NCI-H146 treated with DMSO at 0.1 percent for 48 hours (cell line): ENCODE measurements around the gene GBE1.
"Not testable (repeated sequence)": the region's sequence is repeated elsewhere in the genome, so short reads cannot be mapped to it uniquely, and the experiment has no call there.

Experiments
- DNase-seq: peaks from one replicate; lab custom pipeline; 2025; ENCODE audit not compliant: unreplicated experiment; lab: John Stamatoyannopoulos, UW

Gene GBE1

DNA sequence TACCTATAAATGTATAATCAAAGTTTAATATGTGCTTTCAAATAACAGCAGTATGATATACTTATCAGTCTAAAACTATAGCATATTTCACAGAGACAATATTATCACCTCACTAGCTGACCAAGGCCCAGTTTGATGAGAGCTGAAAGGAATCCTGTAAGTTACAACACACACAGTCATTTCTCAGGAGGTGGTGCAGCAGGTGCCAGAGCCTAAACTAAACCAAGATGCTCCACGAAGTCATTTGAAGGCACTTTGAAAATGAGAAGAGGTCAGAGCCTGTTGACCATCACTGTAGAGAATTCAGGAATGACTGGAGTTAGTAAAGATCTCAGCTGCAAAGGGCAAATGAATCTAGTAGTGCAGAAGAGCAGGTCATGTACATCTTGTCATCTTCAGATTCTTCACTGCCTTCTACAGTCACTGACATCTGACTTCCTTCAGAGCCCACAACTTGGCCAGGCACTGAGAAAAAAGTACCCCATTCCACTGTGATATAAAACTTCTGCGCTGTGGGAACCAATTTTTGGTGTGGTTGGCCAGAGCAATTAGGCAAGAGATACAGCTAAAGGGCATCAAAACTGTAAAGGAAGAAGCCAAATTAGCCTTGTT lies 7.9 kb downstream of the GBE1 start:
- DNase-seq, result no peak

DNA sequence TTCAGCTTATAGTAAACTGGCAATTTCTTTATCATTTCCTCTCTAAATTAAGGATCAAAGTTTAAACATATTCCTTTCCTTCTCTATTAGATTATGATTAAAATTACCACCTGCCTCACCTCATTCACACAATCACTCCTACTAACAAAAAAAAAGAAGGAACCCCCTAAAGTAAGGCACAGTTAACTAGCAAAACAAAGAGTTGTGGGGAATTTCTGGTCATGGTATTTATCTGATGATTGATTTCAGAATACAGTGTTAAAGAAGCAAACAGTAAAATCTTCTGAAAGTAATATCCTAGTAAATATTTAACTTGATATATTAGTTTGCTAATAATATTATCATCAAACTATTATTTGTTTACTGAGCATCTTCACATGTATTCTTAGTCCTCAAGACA lies 8.8 kb downstream of the GBE1 start:
- no peak for DNase-seq

DNA sequence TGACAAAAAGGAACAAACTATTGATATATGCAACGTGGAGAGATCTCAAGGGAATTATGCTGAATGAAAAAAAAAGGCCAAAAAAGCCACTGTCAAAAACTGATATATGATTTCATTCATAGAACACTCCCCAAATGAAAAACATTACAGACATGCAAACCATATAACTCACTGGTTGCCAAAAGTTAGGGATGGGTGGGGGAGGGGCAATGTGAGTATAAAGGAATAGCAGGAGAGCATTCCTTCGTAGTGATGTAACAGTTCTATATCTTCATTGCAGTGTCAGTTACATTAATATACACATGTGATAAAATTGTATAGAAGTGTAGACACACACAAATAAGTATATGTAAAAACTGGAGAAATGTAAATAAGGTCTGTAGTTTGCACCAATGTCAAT lies 12.2 kb downstream of the GBE1 start:
- no peak for DNase-seq

DNA sequence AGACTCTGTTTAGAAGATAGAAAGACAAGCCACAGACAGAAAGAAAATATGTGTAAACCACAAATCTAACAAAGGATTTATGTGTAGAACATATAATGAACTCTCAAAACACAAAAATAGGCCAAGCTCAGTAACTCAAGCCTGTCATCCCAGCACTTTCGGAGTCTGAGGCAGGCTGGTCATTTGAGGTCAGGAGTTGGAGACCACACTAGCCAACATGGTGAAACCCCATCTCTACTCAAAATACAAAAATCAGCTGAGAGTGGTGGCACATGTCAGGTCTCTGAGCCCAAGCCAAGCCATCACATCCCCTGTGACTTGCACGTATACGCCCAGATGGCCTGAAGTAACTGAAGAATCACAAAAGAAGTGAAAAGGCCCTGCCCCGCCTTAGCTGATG lies 14.2 kb downstream of the GBE1 start:
- DNase-seq, result not testable (repeated sequence)

DNA sequence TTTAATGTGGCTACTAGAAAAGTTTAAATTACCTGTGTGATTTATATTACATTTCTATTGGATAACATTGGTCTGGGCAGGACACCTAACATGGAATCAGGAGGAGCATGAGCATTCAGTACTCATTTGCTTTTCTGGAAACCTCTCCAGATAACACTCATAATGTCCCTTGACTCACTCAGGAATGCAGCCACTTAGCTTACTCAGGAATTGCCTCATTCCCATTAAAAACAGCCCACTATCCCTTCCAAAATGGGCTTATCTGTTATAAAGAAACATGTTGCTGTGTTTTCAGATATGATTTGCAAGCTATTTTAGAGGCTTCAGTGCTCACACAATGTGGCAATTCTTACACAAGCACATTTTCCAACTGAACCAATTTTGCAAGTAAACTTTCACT lies 17.1 kb downstream of the GBE1 start:
- DNase-seq, result no peak

DNA sequence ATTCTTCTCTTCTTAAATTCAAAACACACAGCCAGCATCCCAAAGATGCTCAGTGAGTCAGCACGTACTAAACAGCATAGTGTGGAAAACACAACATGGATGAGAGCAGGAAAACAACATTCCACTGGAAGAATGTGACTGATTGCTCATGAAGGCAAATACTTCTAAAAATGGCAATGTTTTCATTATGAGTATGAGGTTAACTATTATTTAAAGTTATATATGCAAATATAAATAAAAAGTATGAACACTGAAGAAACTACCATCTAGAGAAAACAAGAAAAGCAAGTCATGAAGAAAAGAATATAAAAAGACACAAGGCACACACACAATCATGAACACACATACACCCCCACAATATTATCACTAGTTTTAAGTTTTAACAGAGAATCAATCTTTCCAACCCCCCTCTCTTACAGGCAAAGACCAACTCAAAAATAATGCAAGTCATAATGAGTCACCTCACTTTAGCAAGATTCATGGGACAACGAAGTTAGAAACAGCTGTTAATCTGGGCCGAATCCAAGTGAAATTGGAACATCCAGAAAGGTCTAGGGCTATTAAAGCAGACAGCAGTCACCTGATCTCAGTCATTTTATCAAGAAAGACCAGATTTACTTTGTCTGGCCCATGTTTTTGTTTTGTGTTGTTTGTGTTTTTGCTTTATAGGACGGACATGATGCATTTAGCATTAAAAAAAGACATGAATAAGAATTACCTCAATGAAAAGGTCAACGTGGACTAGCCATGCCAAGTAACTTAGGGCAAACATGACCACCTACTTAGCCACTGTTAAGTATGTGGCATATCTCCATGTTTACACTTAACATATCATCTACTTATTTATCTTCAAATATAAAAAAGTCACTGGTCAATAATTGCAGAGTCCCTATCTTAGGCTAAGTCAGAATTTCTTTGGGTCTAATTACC lies 18.1 kb downstream of the GBE1 start:
- no peak for DNase-seq

DNA sequence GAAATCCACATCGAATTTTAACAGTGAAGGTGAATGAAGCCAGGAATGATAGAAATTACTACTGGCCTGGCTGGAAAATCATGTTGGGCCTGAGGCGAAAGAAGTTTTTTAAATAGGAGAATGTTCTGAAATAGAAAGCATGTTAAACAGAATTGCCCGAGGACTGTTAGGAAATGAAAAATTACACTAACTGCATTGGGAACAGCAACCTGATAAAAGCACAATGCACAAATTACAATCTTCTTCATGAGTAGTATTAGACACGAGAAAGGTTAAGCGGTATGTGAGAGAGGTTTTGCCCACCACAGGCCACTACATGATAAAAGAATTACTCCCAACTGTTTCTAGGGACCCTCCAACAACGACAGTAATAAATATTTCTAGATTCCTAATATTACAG lies 18.9 kb downstream of the GBE1 start:
- no peak for DNase-seq

DNA sequence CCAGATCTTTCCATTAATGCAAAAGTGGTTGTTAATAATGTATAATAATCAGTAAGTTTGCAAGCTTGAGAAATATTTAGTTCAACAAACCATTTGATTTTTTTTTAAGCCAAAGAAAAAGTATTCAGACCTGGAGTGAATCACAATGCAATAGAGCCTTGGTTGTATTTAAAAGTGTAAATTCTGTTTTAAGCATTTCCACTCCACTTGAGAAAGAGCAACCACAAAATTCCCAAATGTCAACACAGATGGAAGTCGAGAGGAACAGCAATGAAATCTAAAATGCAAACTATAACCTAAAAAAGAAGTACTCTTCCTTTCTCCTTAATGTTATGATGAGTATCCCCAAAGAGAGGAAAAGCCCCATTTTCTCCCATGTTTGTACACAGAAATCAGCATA lies 20.2 kb downstream of the GBE1 start:
- DNase-seq, result no peak

DNA sequence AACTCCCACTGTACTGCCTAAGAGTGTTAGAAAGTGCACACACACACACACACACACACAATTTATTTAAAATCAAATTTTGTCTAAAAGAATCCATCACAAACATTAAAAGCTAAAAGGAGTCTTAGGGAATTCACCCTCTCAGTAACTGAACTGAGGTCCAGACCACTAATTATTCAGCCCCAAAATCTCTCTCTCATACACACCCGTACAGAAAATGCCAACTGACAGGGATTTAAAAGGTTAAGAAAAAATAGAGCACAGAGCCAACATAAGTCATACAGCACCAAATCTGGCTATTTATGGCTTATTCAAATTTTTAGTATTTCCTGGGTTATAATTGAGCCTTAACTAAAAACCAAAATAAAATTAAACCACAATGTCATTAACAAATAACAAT lies 20.7 kb downstream of the GBE1 start:
- DNase-seq, result no peak

DNA sequence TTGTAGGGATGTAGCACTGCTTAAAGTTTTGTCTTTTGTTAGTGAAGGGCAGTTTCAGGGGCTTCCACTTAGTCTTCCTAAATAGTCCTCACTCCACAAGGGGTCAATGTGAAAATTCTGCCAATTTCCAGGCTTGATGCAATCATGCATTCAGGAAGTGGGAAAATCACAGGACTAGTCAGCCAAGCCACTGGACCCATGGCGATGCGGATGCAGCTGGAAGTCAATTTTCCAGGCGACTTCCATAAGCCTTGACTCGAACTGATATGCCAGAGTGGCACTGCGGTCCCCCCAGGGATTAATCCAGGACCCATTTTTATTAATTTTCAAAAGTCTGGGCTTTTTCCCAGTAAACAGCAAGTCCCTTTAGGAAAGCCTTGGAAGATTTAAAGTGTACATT lies 26.1 kb downstream of the GBE1 start:
- DNase-seq, result no peak

DNA sequence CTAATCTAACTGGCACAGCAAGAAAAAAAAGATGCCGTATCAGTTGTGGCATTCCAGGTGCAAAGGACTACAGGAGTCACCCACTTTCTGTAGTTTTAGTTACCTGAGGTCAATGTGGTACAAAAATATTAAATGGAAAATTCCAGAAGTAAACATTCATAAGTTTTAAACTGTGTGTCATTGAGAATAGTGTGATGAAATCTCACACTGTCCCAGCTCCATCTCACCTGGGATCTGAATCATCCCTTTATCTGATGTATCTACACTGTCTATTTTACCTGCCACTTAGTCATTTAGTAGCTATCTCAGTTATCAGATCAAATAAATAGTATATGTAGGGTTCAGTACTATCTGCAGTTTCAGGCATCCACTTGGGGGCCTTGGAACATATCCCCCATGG lies 26.7 kb downstream of the GBE1 start:
- DNase-seq, result no peak

DNA sequence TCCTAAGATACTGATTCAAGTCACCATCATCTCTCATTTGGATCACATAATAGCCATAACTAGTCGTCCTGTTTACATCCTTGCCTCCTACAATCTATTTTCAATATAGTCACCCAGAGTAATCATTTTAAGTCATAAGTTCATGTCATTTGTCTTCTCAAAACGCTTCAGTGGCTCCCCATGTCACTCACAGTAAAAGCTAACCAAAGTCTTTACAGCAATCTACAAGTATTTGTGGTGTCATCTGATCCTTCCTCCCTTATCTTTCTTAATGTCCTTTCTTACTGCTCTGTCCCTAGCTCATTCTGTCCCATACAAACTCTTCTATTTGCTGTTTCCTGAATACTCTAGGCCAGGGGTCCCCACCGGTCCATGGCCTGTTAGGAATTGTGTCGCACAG lies 28.8 kb downstream of the GBE1 start:
- no peak for DNase-seq

DNA sequence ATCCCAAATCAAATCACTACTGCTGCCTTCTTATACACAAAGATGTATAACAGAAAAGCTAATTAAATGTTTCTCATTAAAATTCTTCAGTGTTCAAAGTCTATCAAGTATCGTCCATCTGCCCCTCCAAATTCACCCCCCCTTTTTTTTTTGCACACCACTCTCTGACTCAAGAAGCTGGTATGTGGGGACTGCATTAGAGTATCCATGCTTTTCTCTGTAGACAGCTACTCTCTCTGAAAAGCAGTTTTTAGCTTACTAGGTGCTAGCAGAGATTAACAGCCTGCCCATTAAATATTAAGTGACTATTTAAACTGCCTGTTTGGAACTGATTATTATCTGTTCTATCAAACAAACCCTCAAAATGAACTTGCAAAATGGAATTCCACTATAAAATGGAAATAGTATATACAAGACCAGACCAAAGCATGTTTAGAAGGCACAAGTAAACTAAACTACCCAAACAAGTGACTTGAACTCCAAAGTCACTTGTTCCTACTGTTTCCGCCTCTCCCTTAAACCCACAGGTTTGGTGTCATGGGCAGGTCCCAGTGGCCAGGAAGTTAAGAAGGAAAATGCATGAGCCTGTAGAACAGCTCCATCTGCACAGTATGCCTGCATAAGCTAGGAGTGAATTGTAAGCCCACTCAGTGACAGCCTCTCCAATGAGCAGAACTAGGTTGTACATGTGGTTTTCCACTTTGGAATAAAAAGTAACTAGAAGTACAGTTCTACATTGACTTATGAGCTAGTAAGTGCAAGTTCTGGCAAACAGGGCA lies 32.5 kb downstream of the GBE1 start:
- DNase-seq, result no peak

DNA sequence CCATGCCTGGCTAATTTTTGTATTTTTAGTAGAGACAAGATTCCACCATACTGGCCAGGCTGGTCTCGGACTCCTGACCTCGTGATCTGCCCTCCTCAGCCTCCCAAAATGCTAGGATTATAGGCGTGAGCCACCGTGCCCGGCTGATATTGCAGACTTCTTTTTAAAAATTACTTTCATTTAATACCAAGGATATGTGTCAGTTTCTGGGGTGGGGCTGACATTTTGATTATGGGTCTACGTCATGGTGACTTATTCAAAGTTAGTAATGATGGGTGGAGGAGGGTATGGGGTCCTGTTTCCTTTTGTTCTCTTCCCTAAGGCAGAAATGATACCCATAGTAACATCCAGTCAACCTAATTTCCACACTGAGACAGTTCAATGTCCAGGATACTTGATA lies 34.7 kb downstream of the GBE1 start:
- no peak for DNase-seq

DNA sequence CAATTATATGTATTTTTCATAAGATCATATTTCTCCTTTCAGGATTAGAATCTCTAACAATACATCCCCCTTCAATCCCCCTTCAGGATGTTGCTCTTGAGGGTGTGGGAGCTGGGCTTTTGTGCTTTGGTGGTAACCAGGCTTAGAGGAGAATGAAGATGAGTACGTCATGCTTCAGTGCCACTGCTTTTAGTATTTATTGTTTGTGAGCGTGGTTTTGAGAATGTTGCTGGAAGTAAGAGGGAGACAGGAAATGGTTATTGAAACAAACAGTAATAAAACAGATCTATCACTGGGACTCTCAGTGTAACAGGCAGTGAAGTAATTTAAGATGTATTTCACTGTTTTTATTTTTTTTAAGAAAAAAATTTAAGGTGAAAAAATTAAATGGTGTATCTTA lies 35.3 kb downstream of the GBE1 start:
- no peak for DNase-seq

DNA sequence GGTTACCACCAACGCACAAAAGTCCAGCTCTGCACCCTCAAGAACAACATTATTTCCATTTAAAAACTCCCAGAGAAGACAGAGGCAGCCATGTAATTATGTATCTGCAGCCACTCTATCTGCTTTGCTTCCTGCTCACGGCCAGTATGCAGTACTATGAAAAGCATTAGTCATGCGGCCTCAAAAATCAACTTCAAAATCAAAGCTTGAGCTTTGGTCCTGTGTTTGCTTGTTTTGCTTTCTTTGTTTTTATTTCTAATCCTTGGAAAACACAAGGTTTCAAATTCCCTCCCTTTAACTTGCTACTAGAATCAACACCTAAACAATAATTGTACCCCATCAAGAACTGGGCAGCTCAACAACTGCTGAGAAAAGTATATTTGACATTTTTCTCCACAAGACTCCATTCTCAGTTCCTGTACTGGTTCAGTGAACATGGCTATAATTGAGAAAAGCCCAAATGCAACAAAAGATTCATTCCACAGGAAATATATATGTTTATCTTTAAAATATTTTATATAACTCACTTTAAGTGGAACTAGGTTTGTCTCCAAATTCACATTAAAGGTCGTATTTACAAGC lies 37.6 kb downstream of the GBE1 start:
- no peak for DNase-seq

DNA sequence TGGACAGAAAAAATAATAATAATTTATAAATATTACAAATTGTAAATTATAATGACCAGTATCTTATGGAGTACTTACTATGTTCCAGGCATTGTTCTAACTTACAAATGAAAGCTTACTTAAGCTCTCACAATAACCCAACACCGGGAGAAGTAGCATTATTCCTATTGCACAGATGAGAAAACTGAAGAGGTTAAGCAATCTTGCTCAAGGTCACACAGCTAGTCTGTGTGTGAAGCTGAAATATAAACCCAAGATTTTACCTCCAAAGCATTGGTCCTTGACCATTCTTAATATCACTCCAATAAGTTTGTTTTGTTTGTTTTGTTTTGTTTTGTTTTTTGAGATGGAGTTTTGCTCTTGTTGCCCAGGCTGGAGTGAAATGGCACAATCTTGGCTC lies 43.1 kb downstream of the GBE1 start:
- no peak for DNase-seq

DNA sequence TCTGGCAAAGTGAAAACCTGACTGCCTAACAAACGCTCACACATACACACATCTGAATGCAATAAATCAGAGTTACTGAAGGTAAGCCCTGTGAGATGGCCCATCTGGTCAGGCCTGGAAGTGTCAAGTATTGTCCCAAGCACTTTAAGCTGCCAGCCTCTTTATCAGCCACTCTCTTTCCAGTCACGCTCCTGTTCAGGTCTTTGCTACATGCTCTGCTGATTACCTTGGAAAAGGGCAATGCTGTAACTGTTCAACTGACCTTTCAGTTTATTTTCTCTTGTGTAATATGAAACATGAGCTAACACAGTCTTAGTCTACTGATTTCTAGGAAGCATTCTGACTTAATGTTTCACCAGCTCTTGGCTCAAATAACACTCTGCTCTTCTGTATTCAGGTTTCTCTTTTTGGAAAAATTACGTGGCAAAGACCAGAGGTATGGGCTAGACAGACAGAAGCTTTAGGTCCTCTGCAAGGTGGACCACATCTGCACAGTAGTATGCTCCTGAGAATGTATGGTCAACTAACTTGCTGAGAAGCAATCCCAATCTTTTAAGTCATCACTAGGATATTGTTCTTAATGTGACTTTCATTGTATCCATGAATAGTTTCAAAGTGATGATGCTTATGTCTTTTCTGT lies 44.5 kb downstream of the GBE1 start:
- peak; percentile 36 for DNase-seq

DNA sequence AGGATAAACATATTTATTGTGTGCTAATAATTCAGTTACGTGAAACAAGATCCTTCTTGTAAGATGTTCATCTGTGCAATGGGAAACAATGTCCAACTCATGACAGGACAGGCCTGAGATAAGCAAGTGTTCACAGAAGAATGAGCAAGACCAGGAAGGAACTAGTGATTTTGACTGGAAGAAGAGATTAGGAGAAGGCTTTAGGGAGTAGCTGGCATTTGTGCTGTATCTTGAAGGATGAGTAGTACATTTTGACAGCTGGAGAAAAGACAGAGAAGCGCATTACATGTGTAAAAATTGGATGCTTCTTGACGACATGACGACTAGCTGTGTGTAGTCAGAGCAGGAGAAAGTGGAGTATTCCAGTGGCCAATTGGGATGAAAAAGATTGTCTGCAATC lies 48.4 kb downstream of the GBE1 start:
- DNase-seq, result no peak

DNA sequence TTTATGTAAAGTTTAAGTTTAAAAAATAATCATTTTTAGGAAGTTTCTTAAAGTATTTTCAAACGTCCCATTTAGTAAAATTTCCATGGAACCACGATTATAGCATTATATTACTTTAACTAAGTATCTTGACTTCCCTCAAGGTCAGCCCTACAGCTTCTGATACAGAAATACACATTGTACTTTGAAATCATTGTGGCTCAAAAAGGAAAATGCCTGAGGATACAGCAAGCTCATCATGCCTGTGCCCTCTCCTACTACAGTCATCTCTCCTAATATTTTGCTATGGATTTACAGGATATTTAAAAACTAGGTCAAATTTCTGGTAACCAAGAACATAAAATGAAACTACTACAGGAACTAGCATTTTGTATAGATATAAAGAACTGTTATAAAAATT lies 51.8 kb downstream of the GBE1 start:
- no peak for DNase-seq

DNA sequence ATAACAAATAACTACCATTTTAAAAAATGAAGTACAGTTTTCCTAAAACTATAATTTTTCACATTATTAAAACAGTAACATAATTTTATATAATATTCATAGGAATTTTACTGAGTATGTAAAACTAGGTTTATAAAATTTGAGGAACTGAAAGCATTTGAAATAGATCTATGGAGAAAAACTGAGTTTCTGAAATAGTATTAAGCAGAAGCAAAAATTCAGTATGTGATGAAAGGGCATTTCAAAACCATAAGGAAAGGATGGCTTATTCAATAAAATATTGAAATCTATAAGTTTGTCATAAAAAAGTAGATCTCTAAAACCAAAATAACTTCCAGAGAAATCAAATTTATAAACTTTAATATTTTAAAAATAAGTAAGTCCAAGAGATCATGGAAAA lies 53.4 kb downstream of the GBE1 start:
- no peak for DNase-seq
